Mammary epithelial cell (primary cell): ENCODE results near the gene GABRR3.

Experiments used
- EZH2 ChIP-seq: IDR thresholded peaks from 2 replicates; pipeline ENCODE4 v1.6.1; 2012; ENCODE audit warnings: low read length, inconsistent platforms, borderline replicate concordance
- TF ChIP-seq, protein P1 (sequence below), 2 donors: IDR thresholded peaks in 1 of 2; conservative IDR thresholded peaks in 1 of 2; 2 replicates each; pipeline ENCODE4 v1.5.1; 2011 to 2012; ENCODE audit warnings: inconsistent platforms in 2 of 2, low read length in 2 of 2, mild to moderate bottlenecking in 2 of 2, control low read depth in 1 of 2, low read depth in 1 of 2; ENCODE audit not compliant: insufficient read depth in 1 of 2; ENCODE audit errors: extremely low read depth in 1 of 2

DNA sequence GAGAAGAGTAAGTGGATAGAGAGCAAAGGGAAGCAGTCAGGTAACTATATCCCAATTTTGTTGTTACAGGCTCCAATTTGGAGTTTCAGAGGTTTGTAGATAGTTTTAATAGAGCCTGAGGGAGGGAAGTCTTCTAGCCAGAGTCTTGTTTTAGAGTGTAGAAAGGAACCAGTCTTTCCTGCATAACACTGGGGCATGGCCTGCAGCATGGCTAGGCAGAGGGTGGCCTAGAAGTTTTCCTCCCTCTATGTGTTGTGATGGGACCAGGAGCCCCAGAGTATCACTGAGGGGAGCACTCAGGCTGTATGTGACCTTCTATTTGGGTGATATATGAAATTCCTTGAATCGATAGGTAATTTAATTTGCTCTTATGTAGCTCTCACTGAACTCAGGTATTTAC is 22.5 kb upstream of the GABRR3 start:
- TF ChIP-seq, protein P1, sequence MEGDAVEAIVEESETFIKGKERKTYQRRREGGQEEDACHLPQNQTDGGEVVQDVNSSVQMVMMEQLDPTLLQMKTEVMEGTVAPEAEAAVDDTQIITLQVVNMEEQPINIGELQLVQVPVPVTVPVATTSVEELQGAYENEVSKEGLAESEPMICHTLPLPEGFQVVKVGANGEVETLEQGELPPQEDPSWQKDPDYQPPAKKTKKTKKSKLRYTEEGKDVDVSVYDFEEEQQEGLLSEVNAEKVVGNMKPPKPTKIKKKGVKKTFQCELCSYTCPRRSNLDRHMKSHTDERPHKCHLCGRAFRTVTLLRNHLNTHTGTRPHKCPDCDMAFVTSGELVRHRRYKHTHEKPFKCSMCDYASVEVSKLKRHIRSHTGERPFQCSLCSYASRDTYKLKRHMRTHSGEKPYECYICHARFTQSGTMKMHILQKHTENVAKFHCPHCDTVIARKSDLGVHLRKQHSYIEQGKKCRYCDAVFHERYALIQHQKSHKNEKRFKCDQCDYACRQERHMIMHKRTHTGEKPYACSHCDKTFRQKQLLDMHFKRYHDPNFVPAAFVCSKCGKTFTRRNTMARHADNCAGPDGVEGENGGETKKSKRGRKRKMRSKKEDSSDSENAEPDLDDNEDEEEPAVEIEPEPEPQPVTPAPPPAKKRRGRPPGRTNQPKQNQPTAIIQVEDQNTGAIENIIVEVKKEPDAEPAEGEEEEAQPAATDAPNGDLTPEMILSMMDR (conservative IDR thresholded peaks at IDR 0.05 in 1 of 2, IDR thresholded peaks at IDR 0.05 in 1 of 2; ENCODE audit: extremely low read depth in 1 of 2, insufficient read depth in 1 of 2, low read depth in 1 of 2, low read length in 2 of 2) = no peak
- no peak for TF ChIP-seq EZH2
